Activated T-helper 17 cell treated with anti-CD3 and anti-CD28 coated beads, Interleukin-2, amount 50 U/mL, for 72 hours (primary cell): ENCODE measurements around the gene GULP1. TPM values are rescaled to one million over a fixed set of nuclear protein-coding genes. Genes with fewer than 3 reads are reported as not detected.

ENCODE experiments used
- ATAC-seq: fragments of 150-1000 bp; cut with Tn5 transposase; replicated peaks from 2 replicates; pipeline ENCODE4 v1.10.0; 2021; ENCODE audit warnings: mild to moderate bottlenecking, moderate library complexity
- H3K27ac Mint-ChIP-seq: one replicate; pipeline ENCODE4 v1.8.0; 2022; ENCODE audit warnings: mixed read lengths
- H3K27me3 Mint-ChIP-seq: one replicate; pipeline ENCODE4 v1.8.0; 2022; ENCODE audit warnings: mixed read lengths
- H3K36me3 Mint-ChIP-seq: one replicate; pipeline ENCODE4 v1.8.0; 2022; ENCODE audit warnings: low read depth, mild to moderate bottlenecking, mixed read lengths
- H3K4me1 Mint-ChIP-seq: one replicate; pipeline ENCODE4 v1.8.0; 2022; ENCODE audit warnings: mixed read lengths
- H3K4me3 Mint-ChIP-seq: one replicate; pipeline ENCODE4 v1.8.0; 2022; ENCODE audit warnings: mild to moderate bottlenecking, mixed read lengths
- H3K9me3 Mint-ChIP-seq: one replicate; pipeline ENCODE4 v1.8.0; 2022; ENCODE audit warnings: mixed read lengths
- total RNA-seq, 2 donors: library from RNA; stranded (reverse); gene quantifications; one replicate each; pipeline ENCODE4 v1.2.3, GENCODE V29; 2022

Gene GULP1
- total RNA-seq, 2 donors from 2014 or later = not detected

- Mint-ChIP-seq H3K9me3 (peaks cover 3% of the 10 kb centered on the region), H3K27me3 (no peaks in the 10 kb centered on the region), H3K4me1 (no peaks in the 10 kb centered on the region), H3K4me3 (no peak overlapping the region), H3K36me3 (no peaks in the 10 kb centered on the region), H3K27ac (no peak overlapping the region)
- ATAC-seq = no peak
Measured at GRCh38 chr2:188394931-188395472, 103.3 kb downstream of the GULP1 start.

- Mint-ChIP-seq H3K9me3 (peaks cover 3% of the 10 kb centered on the region), H3K36me3 (no peaks in the 10 kb centered on the region), H3K27ac (no peak overlapping the region), H3K4me1 (no peaks in the 10 kb centered on the region), H3K4me3 (no peak overlapping the region), H3K27me3 (no peaks in the 10 kb centered on the region)
- no peak for ATAC-seq
Measured at GRCh38 chr2:188395903-188396689, 104.4 kb downstream of the GULP1 start.

GRCh38 chr2:188399159-188399558, 107.5 kb downstream of the GULP1 start:
- Mint-ChIP-seq H3K4me1 (no peaks in the 10 kb centered on the region), H3K4me3 (no peak overlapping the region), H3K36me3 (no peaks in the 10 kb centered on the region), H3K27ac (no peak overlapping the region), H3K27me3 (no peaks in the 10 kb centered on the region), H3K9me3 (no peaks in the 10 kb centered on the region)
- no peak for ATAC-seq

- Mint-ChIP-seq H3K27ac (no peak overlapping the region), H3K4me3 (no peak overlapping the region), H3K36me3 (no peaks in the 10 kb centered on the region), H3K9me3 (peaks cover 9% of the 10 kb centered on the region), H3K4me1 (no peaks in the 10 kb centered on the region), H3K27me3 (no peaks in the 10 kb centered on the region)
- no peak for ATAC-seq
Measured at GRCh38 chr2:188403676-188404075, 112.0 kb downstream of the GULP1 start.

GRCh38 chr2:188404341-188405004, 112.8 kb downstream of the GULP1 start:
- H3K9me3 Mint-ChIP-seq = peaks cover 13% of the 10 kb centered on the region
- no peak overlapping the region for H3K4me3 Mint-ChIP-seq
- H3K4me1 Mint-ChIP-seq = no peaks in the 10 kb centered on the region
- no peaks in the 10 kb centered on the region for H3K36me3 Mint-ChIP-seq
- no peak overlapping the region for H3K27ac Mint-ChIP-seq
- ATAC-seq = no peak
- H3K27me3 Mint-ChIP-seq = no peaks in the 10 kb centered on the region

GRCh38 chr2:188406414-188406813, 114.7 kb downstream of the GULP1 start:
- H3K9me3 Mint-ChIP-seq = peaks cover 18% of the 10 kb centered on the region
- H3K27me3 Mint-ChIP-seq = no peaks in the 10 kb centered on the region
- no peak overlapping the region for H3K27ac Mint-ChIP-seq
- ATAC-seq = no peak
- no peaks in the 10 kb centered on the region for H3K4me1 Mint-ChIP-seq
- no peaks in the 10 kb centered on the region for H3K36me3 Mint-ChIP-seq
- H3K4me3 Mint-ChIP-seq = no peak overlapping the region

- ATAC-seq = no peak
- H3K4me1 Mint-ChIP-seq = no peaks in the 10 kb centered on the region
- H3K27ac Mint-ChIP-seq = no peak overlapping the region
- H3K9me3 Mint-ChIP-seq = peaks cover 18% of the 10 kb centered on the region
- no peaks in the 10 kb centered on the region for H3K36me3 Mint-ChIP-seq
- no peaks in the 10 kb centered on the region for H3K27me3 Mint-ChIP-seq
- no peak overlapping the region for H3K4me3 Mint-ChIP-seq
Measured at GRCh38 chr2:188410504-188411235, 119.0 kb downstream of the GULP1 start.

- ATAC-seq = no peak
- no peaks in the 10 kb centered on the region for H3K36me3 Mint-ChIP-seq
- no peaks in the 10 kb centered on the region for H3K27me3 Mint-ChIP-seq
- H3K4me1 Mint-ChIP-seq = no peaks in the 10 kb centered on the region
- peaks cover 13% of the 10 kb centered on the region for H3K9me3 Mint-ChIP-seq
- H3K4me3 Mint-ChIP-seq = no peak overlapping the region
- no peak overlapping the region for H3K27ac Mint-ChIP-seq
Measured at GRCh38 chr2:188412190-188412589, 120.5 kb downstream of the GULP1 start.

GRCh38 chr2:188414411-188414810, 122.7 kb downstream of the GULP1 start:
- H3K36me3 Mint-ChIP-seq = no peaks in the 10 kb centered on the region
- ATAC-seq = no peak
- H3K27ac Mint-ChIP-seq = no peak overlapping the region
- H3K27me3 Mint-ChIP-seq = no peaks in the 10 kb centered on the region
- H3K9me3 Mint-ChIP-seq = peaks cover 6% of the 10 kb centered on the region
- no peak overlapping the region for H3K4me3 Mint-ChIP-seq
- H3K4me1 Mint-ChIP-seq = no peaks in the 10 kb centered on the region

GRCh38 chr2:188414869-188415753, 123.4 kb downstream of the GULP1 start:
- H3K4me1 Mint-ChIP-seq = no peaks in the 10 kb centered on the region
- no peaks in the 10 kb centered on the region for H3K36me3 Mint-ChIP-seq
- no peak overlapping the region for H3K27ac Mint-ChIP-seq
- H3K4me3 Mint-ChIP-seq = no peak overlapping the region
- H3K27me3 Mint-ChIP-seq = no peaks in the 10 kb centered on the region
- peaks cover 6% of the 10 kb centered on the region for H3K9me3 Mint-ChIP-seq
- ATAC-seq = no peak

GRCh38 chr2:188415754-188416083, 124.0 kb downstream of the GULP1 start:
- Mint-ChIP-seq H3K4me1 (no peaks in the 10 kb centered on the region), H3K9me3 (peaks cover 1% of the 10 kb centered on the region), H3K36me3 (no peaks in the 10 kb centered on the region), H3K4me3 (no peak overlapping the region), H3K27me3 (no peaks in the 10 kb centered on the region), H3K27ac (no peak overlapping the region)
- ATAC-seq = no peak

- Mint-ChIP-seq H3K9me3 (no peaks in the 10 kb centered on the region), H3K27ac (no peak overlapping the region), H3K27me3 (no peaks in the 10 kb centered on the region)
Measured at GRCh38 chr2:188416367-188416766, 124.7 kb downstream of the GULP1 start.

GRCh38 chr2:188422726-188423125, 131.1 kb downstream of the GULP1 start:
- Mint-ChIP-seq H3K27ac (no peak overlapping the region), H3K36me3 (no peaks in the 10 kb centered on the region), H3K9me3 (no peaks in the 10 kb centered on the region)

More at GRCh38 chr2:188416367-188416766, 124.7 kb downstream of the GULP1 start:
- no peak for ATAC-seq
- H3K4me3 Mint-ChIP-seq = no peak overlapping the region
- no peaks in the 10 kb centered on the region for H3K4me1 Mint-ChIP-seq
- no peaks in the 10 kb centered on the region for H3K36me3 Mint-ChIP-seq

GRCh38 chr2:188425266-188425665, 133.6 kb downstream of the GULP1 start:
- Mint-ChIP-seq H3K27me3 (peaks cover 6% of the 10 kb centered on the region), H3K9me3 (no peaks in the 10 kb centered on the region), H3K4me1 (no peaks in the 10 kb centered on the region), H3K27ac (no peak overlapping the region), H3K36me3 (no peaks in the 10 kb centered on the region), H3K4me3 (no peak overlapping the region)
- ATAC-seq = no peak

More at GRCh38 chr2:188422726-188423125, 131.1 kb downstream of the GULP1 start:
- Mint-ChIP-seq H3K4me1 (no peaks in the 10 kb centered on the region), H3K27me3 (peaks cover 6% of the 10 kb centered on the region), H3K4me3 (no peak overlapping the region)
- ATAC-seq = no peak
